H1 (cell line): ENCODE results near the gene SMIM1. TPM values are rescaled to one million over a fixed set of nuclear protein-coding genes. Genes with fewer than 3 reads are reported as not detected.

Experiments
- CTCF ChIA-PET: fragments of 300-600 bp; sonication (Branson Sonifier 250); formaldehyde crosslinking; loops from one replicate; lab custom pipeline; 2021; ENCODE audit not compliant: partially characterized antibody; lab: Charles Lee
- POLR2A ChIA-PET: fragments of 300-600 bp; sonication (Branson Sonifier 250); formaldehyde crosslinking; loops from one replicate; lab custom pipeline; 2021; ENCODE audit warnings: inconsistent platforms; ENCODE audit not compliant: partially characterized antibody; lab: Charles Lee
- DNase-seq, 2 experiments: peaks; one replicate each; pipeline versions ENCODE4 v3.0.0 to v3.0.0-alpha.2; 2010 to 2022; ENCODE audit warnings: low spot score in 2 of 2, low read depth in 1 of 2, mixed read lengths in 1 of 2
- FAIRE-seq: peaks from 2 replicates; lab custom pipeline; 2011; peaks lifted over from hg19 to GRCh38; lab: Jason Lieb, UNC
- H2AFZ ChIP-seq: 2 replicates; pipeline ENCODE4 v1.8.1; 2012; ENCODE audit warnings: low read length, inconsistent platforms
- H2AK5ac ChIP-seq: 2 replicates; pipeline ENCODE4 v1.6.1; 2013; ENCODE audit warnings: low read depth, low read length
- H2BK120ac ChIP-seq: replicated peaks from 2 replicates; pipeline ENCODE3; 2013; ENCODE audit warnings: low read depth, low read length, inconsistent platforms
- H2BK12ac ChIP-seq: 2 replicates; pipeline ENCODE4 v1.6.1; 2013; ENCODE audit warnings: low read depth, low read length
- H2BK15ac ChIP-seq: 2 replicates; pipeline ENCODE4 v1.6.1; 2013; ENCODE audit warnings: low read length
- H2BK20ac ChIP-seq: 2 replicates; pipeline ENCODE4 v1.6.1; 2013; ENCODE audit warnings: low read length
- H2BK5ac ChIP-seq: 2 replicates; pipeline ENCODE4 v1.6.1; 2013; ENCODE audit warnings: low read depth, low read length
- H3K14ac ChIP-seq: 2 replicates; pipeline ENCODE4 v1.6.1; 2013; ENCODE audit warnings: inconsistent platforms; ENCODE audit not compliant: insufficient read length
- H3K18ac ChIP-seq: 2 replicates; pipeline ENCODE4 v1.6.1; 2013; ENCODE audit warnings: low read length; ENCODE audit errors: extremely low read depth
- H3K23ac ChIP-seq: 2 replicates; pipeline ENCODE4 v1.6.1; 2013; ENCODE audit warnings: inconsistent platforms; ENCODE audit not compliant: insufficient read length
- H3K23me2 ChIP-seq: 2 replicates; pipeline ENCODE4 v1.6.1; 2013; ENCODE audit warnings: low read depth, low read length
- H3K27ac ChIP-seq: 2 replicates; pipeline ENCODE4 v1.6.1; 2011; ENCODE audit warnings: low read depth, low read length, inconsistent platforms
- H3K27me3 ChIP-seq, 4 experiments: replicated peaks in 1 of 4; 1 replicate in 1 of 4; 2 replicates in 3 of 4; pipeline versions ENCODE4 v1.6.1 to v1.8.1; 2011 to 2013; ENCODE audit warnings: low read length in 3 of 4, mild to moderate bottlenecking in 3 of 4, inconsistent platforms in 2 of 4, mixed read lengths in 2 of 4, moderate library complexity in 1 of 4; ENCODE audit not compliant: control insufficient read depth in 3 of 4, insufficient read depth in 3 of 4; ENCODE audit errors: extremely low read depth in 1 of 4
- H3K36me3 ChIP-seq, 4 experiments: 2 replicates each; pipeline versions ENCODE4 v1.6.1 to v1.8.1; 2011 to 2013; ENCODE audit warnings: mild to moderate bottlenecking in 4 of 4, low read length in 3 of 4, moderate library complexity in 2 of 4, control low read depth in 1 of 4, inconsistent platforms in 1 of 4; ENCODE audit not compliant: insufficient read depth in 4 of 4, control insufficient read depth in 2 of 4
- H3K4ac ChIP-seq: replicated peaks from 2 replicates; pipeline ENCODE3; 2013; ENCODE audit warnings: low read length, low read depth, mixed read lengths, inconsistent platforms; ENCODE audit not compliant: insufficient read length
- H3K4me1 ChIP-seq, 4 experiments: replicated peaks in 1 of 4; 1 replicate in 1 of 4; 2 replicates in 3 of 4; pipeline versions ENCODE4 v1.6.1 to v1.8.1; 2011 to 2013; ENCODE audit warnings: low read length in 3 of 4, inconsistent platforms in 2 of 4, mixed read lengths in 1 of 4; ENCODE audit not compliant: insufficient read depth in 4 of 4, control insufficient read depth in 3 of 4
- H3K4me2 ChIP-seq, 2 experiments: 2 replicates each; pipeline versions ENCODE4 v1.6.1 to v1.8.1; 2011 to 2013; ENCODE audit warnings: low read depth in 2 of 2, low read length in 2 of 2, control low read depth in 1 of 2, inconsistent platforms in 1 of 2, mild to moderate bottlenecking in 1 of 2; ENCODE audit not compliant: insufficient read depth in 1 of 2
- H3K4me3 ChIP-seq, 4 experiments: fragments of 200-600, 300-600 bp in 1 of 4; sonication (generic), shearing (Covaris generic), sonication (Bioruptor Twin) in 1 of 4; 2 replicates each; pipeline versions ENCODE4 v1.5.1 to v1.8.1; 2011 to 2016; ENCODE audit warnings: low read length in 4 of 4, low read depth in 3 of 4, control low read depth in 2 of 4, inconsistent platforms in 2 of 4, mild to moderate bottlenecking in 2 of 4, mixed read lengths in 1 of 4, moderate library complexity in 1 of 4; ENCODE audit not compliant: insufficient read depth in 2 of 4; ENCODE audit errors: extremely low read depth in 1 of 4
- H3K56ac ChIP-seq: replicated peaks from 2 replicates; pipeline ENCODE3; 2013; ENCODE audit warnings: low read depth, mild to moderate bottlenecking, mixed read lengths, low read length, inconsistent platforms; ENCODE audit not compliant: insufficient read length
- H3K79me1 ChIP-seq: 2 replicates; pipeline ENCODE4 v1.6.1; 2013; ENCODE audit warnings: low read depth, low read length, control low read depth
- H3K79me2 ChIP-seq, 2 experiments: 2 replicates each; pipeline versions ENCODE4 v1.6.1 to v1.8.1; 2012 to 2013; ENCODE audit warnings: low read length in 2 of 2, mild to moderate bottlenecking in 2 of 2, inconsistent platforms in 1 of 2; ENCODE audit not compliant: insufficient read depth in 2 of 2, control insufficient read depth in 1 of 2
- H3K9ac ChIP-seq, 4 experiments: replicated peaks in 1 of 4; 1 replicate in 1 of 4; 2 replicates in 3 of 4; pipeline versions ENCODE4 v1.6.1 to v1.8.1; 2011 to 2013; ENCODE audit warnings: low read depth in 3 of 4, low read length in 3 of 4, control low read depth in 2 of 4, mild to moderate bottlenecking in 2 of 4, moderate library complexity in 2 of 4, inconsistent platforms in 1 of 4; ENCODE audit errors: extremely low read depth in 1 of 4
- H3K9me3 ChIP-seq, 2 experiments: 2 replicates each; pipeline versions ENCODE4 v1.6.1 to v1.8.1; 2012 to 2013; ENCODE audit warnings: mild to moderate bottlenecking in 2 of 2, moderate library complexity in 2 of 2, control low read depth in 1 of 2, inconsistent platforms in 1 of 2, low read depth in 1 of 2, low read length in 1 of 2, mixed read lengths in 1 of 2; ENCODE audit not compliant: insufficient read depth in 2 of 2
- H4K20me1 ChIP-seq, 2 experiments: replicated peaks in 1 of 2; 2 replicates each; pipeline versions ENCODE3 to v1.8.1; 2011 to 2013; ENCODE audit warnings: inconsistent platforms in 2 of 2, low read length in 2 of 2, mild to moderate bottlenecking in 1 of 2; ENCODE audit not compliant: insufficient read depth in 2 of 2, control insufficient read depth in 1 of 2
- H4K5ac ChIP-seq: 2 replicates; pipeline ENCODE4 v1.6.1; 2013; ENCODE audit warnings: low read length, low read depth, mixed read lengths, inconsistent platforms; ENCODE audit not compliant: insufficient read length
- H4K8ac ChIP-seq: 2 replicates; pipeline ENCODE4 v1.8.0; 2013; ENCODE audit warnings: mild to moderate bottlenecking, moderate library complexity, low read length, inconsistent platforms; ENCODE audit not compliant: insufficient read depth; ENCODE audit errors: extremely low read depth
- H4K91ac ChIP-seq: replicated peaks from 2 replicates; pipeline ENCODE3; 2013; ENCODE audit warnings: low read length, mixed read lengths, inconsistent platforms; ENCODE audit not compliant: insufficient read length
- BCL11A ChIP-seq, 2 experiments: IDR thresholded peaks; one replicate each; pipeline ENCODE4 v1.6.1; 2011; ENCODE audit warnings: low read depth in 2 of 2, low read length in 2 of 2, mild to moderate bottlenecking in 2 of 2
- EZH2 ChIP-seq: fragments of 200-600 bp; sonication (generic); IDR thresholded peaks from 2 replicates; pipeline ENCODE4 v1.7.1; 2012; ENCODE audit warnings: low read depth, mild to moderate bottlenecking, moderate library complexity, low read length, inconsistent platforms; ENCODE audit not compliant: severe bottlenecking
- FOSL1 ChIP-seq: IDR thresholded peaks from 2 replicates; pipeline ENCODE4 v1.6.1; 2011; ENCODE audit warnings: mild to moderate bottlenecking, low read depth, low read length, moderate library complexity; ENCODE audit not compliant: insufficient read depth
- HDAC6 ChIP-seq: IDR thresholded peaks from one replicate; pipeline ENCODE4 v1.7.1; 2012; ENCODE audit warnings: low read depth, mild to moderate bottlenecking, inconsistent platforms, low read length, moderate library complexity
- MAX ChIP-seq: IDR thresholded peaks from 2 replicates; pipeline ENCODE4 v1.6.1; 2012; ENCODE audit warnings: inconsistent platforms
- PHF8 ChIP-seq: fragments of 200-600 bp; sonication (generic); conservative IDR thresholded peaks from 2 replicates; pipeline ENCODE4 v1.7.1; 2012; ENCODE audit warnings: low read depth, mild to moderate bottlenecking, inconsistent platforms, low read length, moderate library complexity
- POLR2AphosphoS5 ChIP-seq: IDR thresholded peaks from 2 replicates; pipeline ENCODE4 v1.6.1; 2011; ENCODE audit warnings: low read depth, low read length
- RNF2 ChIP-seq: fragments of 200-900, 300-1000 bp; sonication (generic); IDR thresholded peaks from 2 replicates; pipeline ENCODE4 v1.7.1; 2016; ENCODE audit warnings: borderline replicate concordance, low read depth, mild to moderate bottlenecking, antibody characterized with exemption, low read length; ENCODE audit not compliant: poor library complexity, severe bottlenecking; ENCODE audit errors: missing control alignments
- RXRA ChIP-seq: IDR thresholded peaks from 2 replicates; pipeline ENCODE4 v1.6.1; 2011; ENCODE audit warnings: low read depth, mild to moderate bottlenecking, low read length, moderate library complexity; ENCODE audit not compliant: insufficient read depth
- SIRT6 ChIP-seq: IDR thresholded peaks from one replicate; pipeline ENCODE4 v1.7.1; 2012; ENCODE audit warnings: low read length, inconsistent platforms
- SIX5 ChIP-seq: IDR thresholded peaks from 2 replicates; pipeline ENCODE4 v1.6.1; 2011; ENCODE audit warnings: mild to moderate bottlenecking, low read depth, low read length
- SP1 ChIP-seq: IDR thresholded peaks from 2 replicates; pipeline ENCODE4 v1.6.1; 2011; ENCODE audit warnings: low read depth, low read length
- SP4 ChIP-seq: IDR thresholded peaks from 2 replicates; pipeline ENCODE4 v1.6.1; 2012; ENCODE audit warnings: low read length, inconsistent platforms
- TCF12 ChIP-seq: IDR thresholded peaks from 2 replicates; pipeline ENCODE4 v1.6.1; 2011; ENCODE audit warnings: low read depth, mild to moderate bottlenecking, low read length
- TEAD4 ChIP-seq: IDR thresholded peaks from 2 replicates; pipeline ENCODE4 v1.6.1; 2012; ENCODE audit warnings: low read depth, low read length, inconsistent platforms, mixed read lengths
- whole genome bisulfite sequencing, 2 experiments: shearing (Covaris generic) in 1 of 2; methylation state at CpG; one replicate each; pipeline versions ENCODE4 v1.1.6 to v1.1.7; 2013 to 2015; ENCODE audit warnings: low lambda C conversion rate in 2 of 2, mixed read lengths in 2 of 2, inconsistent platforms in 1 of 2, low coverage in 1 of 2, missing lambda C conversion rate in 1 of 2; ENCODE audit not compliant: insufficient replicate concordance in 2 of 2, insufficient coverage in 1 of 2, insufficient read length in 1 of 2; ENCODE audit errors: extremely low coverage in 1 of 2, missing lambda C conversion rate in 1 of 2; 5-methylcytosine and 5-hydroxymethylcytosine counted together
- polyA plus RNA-seq, 7 experiments: library from polyadenylated mRNA; depleted of rRNA in 3 of 7; stranded (reverse) in 5 of 7; unstranded in 2 of 7; fragments of >200 nt in 5 of 7; fragments of 200-250 nt in 2 of 7; gene quantifications; 1 replicate in 5 of 7; 2 replicates in 1 of 7; 4 replicates in 1 of 7; pipeline versions ENCODE4 v1.2.1 to v1.2.3, GENCODE V29; 2011 to 2013; ENCODE audit warnings: missing spikeins in 2 of 7, mixed read lengths in 2 of 7
- total RNA-seq: library from RNA; stranded (reverse); fragmentation: NEBNext Ultra II Directional; extraction: Animal tissue kit (Norgen Biotek cat#: 25700); gene quantifications from 2 replicates; pipeline ENCODE4 v1.2.1, GENCODE V29; 2021

Gene SMIM1
- total and polyA plus RNA-seq, 2 of the 8 experiments (the other 6 are each of a cell fraction or from before 2014, with no cell fraction given) = 7.7 to 9.7 TPM

DNA sequence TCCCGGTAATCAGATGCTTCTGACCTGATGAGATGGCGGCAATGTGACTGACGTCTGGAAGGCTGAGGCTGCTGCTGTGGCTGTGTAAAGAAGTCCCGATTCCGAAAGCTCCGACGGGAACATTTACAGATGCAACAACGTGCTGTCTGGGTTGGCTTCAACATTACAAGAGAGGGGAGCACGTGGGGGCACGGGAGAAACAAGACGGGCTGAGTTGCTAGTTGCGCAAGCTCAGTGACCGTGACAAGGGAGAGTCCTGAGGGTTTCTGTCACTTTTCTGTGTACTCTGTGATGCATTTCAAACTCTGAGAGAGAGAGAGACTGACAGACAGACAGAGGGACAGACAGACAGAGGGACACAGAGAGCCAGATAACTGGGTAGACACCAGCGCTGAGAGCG lies 49.4 kb downstream of the SMIM1 start:
- no peaks in the 10 kb centered on the region for H3K79me1 ChIP-seq
- no peak overlapping the region for H3K56ac ChIP-seq
- H2AK5ac ChIP-seq = no peak overlapping the region
- no peak overlapping the region for H2AFZ ChIP-seq
- H2BK5ac ChIP-seq = no peak overlapping the region
- H3K79me2 ChIP-seq = no peaks in the 10 kb centered on the region
- DNase-seq = no peak
- no peak for FAIRE-seq
- H3K4me3 ChIP-seq = no peak overlapping the region
- H2BK12ac ChIP-seq = no peak overlapping the region
- no peak overlapping the region for H2BK15ac ChIP-seq
- H4K20me1 ChIP-seq = peaks cover 1 to 10% of the 10 kb centered on the region in 2 experiments
- H3K4me1 ChIP-seq = no peaks in the 10 kb centered on the region; a peak in 1 of 7 replicates
- no peak overlapping the region for H3K23ac ChIP-seq
- H4K5ac ChIP-seq = no peak overlapping the region
- no peaks in the 10 kb centered on the region for H3K23me2 ChIP-seq
- H2BK120ac ChIP-seq = no peak overlapping the region
- H2BK20ac ChIP-seq = no peak overlapping the region
- POLR2A ChIA-PET = interaction anchor here (0.5 to 1.5 kb wide), 3 partner anchors 16 to 302 kb away, joined by 3 to 4 read pairs (median 3); no protein-coding TSS in a partner anchor
- no peak overlapping the region for H3K4ac ChIP-seq
- H3K14ac ChIP-seq = no peak overlapping the region
- H3K18ac ChIP-seq = no peak overlapping the region
- H3K27ac ChIP-seq = no peak overlapping the region
- H4K91ac ChIP-seq = no peak overlapping the region
- H3K4me2 ChIP-seq = no peak overlapping the region
- 95% methylated on average over 15 of the region's 15 CpGs; no CpG with 5 or more reads in 1 of the 2 experiments for WGBS, 2 experiments
- no peak overlapping the region for H3K9ac ChIP-seq
- H3K27me3 ChIP-seq = no peaks in the 10 kb centered on the region
- H3K36me3 ChIP-seq = peaks cover 0 to 6% (median 0%) of the 10 kb centered on the region in 4 experiments; a peak in 3 of 8 replicates
- CTCF ChIA-PET = interaction anchor here (1.0 to 1.8 kb wide), 4 partner anchors 19 to 86 kb away, joined by 3 to 8 read pairs (median 3); no protein-coding TSS in a partner anchor
- H4K8ac ChIP-seq = no peak overlapping the region
- H3K9me3 ChIP-seq = no peaks in the 10 kb centered on the region
- TF ChIP-seq POLR2AphosphoS5 = no peak
- TF ChIP-seq HDAC6 = no peak
- TF ChIP-seq TEAD4 = no peak
- no peak for TF ChIP-seq BCL11A (IDR thresholded peaks at IDR 0.05; ENCODE audit: low read depth in 2 of 2, low read length in 2 of 2)
- no peak for TF ChIP-seq SP1
- no peak for TF ChIP-seq TCF12
- no peak for TF ChIP-seq RXRA
- no peak for TF ChIP-seq EZH2
- no peak for TF ChIP-seq SIX5
- TF ChIP-seq PHF8 = no peak
- no peak for TF ChIP-seq SP4
- TF ChIP-seq RNF2 = no peak
- no peak for TF ChIP-seq MAX
- no peak for TF ChIP-seq SIRT6
- TF ChIP-seq FOSL1 = no peak
